Regular cardiac myocyte (primary cell): Measurements from ENCODE around the gene PAPSS2. TPM values are rescaled to one million over a fixed set of nuclear protein-coding genes. Genes with fewer than 3 reads are reported as not detected.

Experiments used
- total RNA-seq: library from RNA; depleted of rRNA; stranded (reverse); fragments of >200 nt; gene quantifications from 2 replicates; pipeline ENCODE4 v1.2.3, GENCODE V29; 2014

PAPSS2 gene
- 178 and 229 TPM in 2 replicates for total RNA-seq

DNA sequence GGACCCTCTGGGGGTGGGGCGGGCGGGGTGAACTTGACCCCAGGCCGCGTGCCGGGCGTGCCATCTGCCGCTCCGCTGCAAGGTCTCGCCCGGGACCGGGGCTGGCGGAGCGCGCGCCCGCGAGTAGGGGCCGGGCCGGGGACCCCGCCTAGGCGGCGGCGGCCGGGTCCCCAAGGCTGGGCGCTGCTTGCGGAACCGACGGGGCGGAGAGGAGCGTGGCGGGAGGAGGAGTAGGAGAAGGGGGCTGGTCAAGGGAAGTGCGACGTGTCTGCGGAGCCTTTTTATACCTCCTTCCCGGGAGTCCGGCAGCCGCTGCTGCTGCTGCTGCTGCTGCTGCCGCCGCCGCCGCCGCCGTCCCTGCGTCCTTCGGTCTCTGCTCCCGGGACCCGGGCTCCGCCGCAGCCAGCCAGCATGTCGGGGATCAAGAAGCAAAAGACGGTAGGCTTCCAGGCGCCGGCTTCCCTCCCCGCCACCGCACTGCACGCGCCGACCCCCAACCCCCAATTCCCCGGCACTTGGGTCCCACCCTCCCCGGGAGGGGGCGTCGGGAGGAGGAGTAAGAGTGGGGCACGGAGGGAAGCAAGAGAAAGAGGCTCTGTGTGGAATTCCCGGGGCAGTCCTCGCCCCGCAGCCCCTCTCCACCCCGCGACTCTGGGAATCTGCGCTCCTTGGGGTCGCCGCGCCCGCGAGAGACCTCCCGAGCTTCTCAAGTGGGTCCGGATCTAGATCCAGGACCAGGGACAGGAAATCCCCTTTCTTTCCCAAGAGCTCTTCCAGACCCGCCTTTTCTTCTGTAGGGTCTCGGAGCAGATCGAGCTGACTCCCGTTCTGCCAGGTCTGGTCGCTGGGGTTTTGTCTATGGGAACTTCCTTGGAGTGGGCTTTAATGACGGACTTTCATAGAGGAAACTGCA, at the start of gene PAPSS2:
TSS of gene PAPSS2 (plus strand) at position 308 of the 913 bp plus-strand sequence. CDS start at position 412, 104 bp downstream.

Other genes with a start within 250 kb of the PAPSS2 start
- 45.6 and 48.2 TPM in 2 replicates for gene MINPP1, start 155.0 kb upstream of the PAPSS2 start, total RNA-seq
- 40.5 and 68.5 TPM in 2 replicates for gene ATAD1, start 158.3 kb downstream of the PAPSS2 start, total RNA-seq
- 0.58 and 0.85 TPM in 2 replicates for gene KLLN, start 203.7 kb downstream of the PAPSS2 start, total RNA-seq
- 102 and 160 TPM in 2 replicates for gene PTEN, start 203.7 kb downstream of the PAPSS2 start, total RNA-seq